DMS 273 treated with DMSO at 0.1 percent for 48 hours (cell line): ENCODE measurements around the gene CACNA1D.

ENCODE experiments used
- DNase-seq: peaks from one replicate; lab custom pipeline; 2025; lab: John Stamatoyannopoulos, UW

The CACNA1D gene

GRCh38 chr3:53845103-53845880 lies 350.9 kb downstream of the CACNA1D start:
- DNase-seq: no peak

- no peak for DNase-seq
Observed at GRCh38 chr3:53845881-53846133, 351.4 kb downstream of the CACNA1D start.

GRCh38 chr3:53846134-53846850 lies 351.9 kb downstream of the CACNA1D start, which contains the start of the genes CHDH and IL17RB:
CHDH (minus strand) TSS chr3:53846419; CDS start chr3:53824008, 22,411 bp downstream.
IL17RB (plus strand) TSS chr3:53846568; CDS start chr3:53846589, 21 bp downstream.
- no peak for DNase-seq

GRCh38 chr3:53846851-53847155 lies 352.4 kb downstream of the CACNA1D start:
- DNase-seq: no peak

GRCh38 chr3:53849916-53850315 lies 355.5 kb downstream of the CACNA1D start:
- no peak for DNase-seq

- DNase-seq: no peak
Observed at GRCh38 chr3:53850895-53851294, 356.5 kb downstream of the CACNA1D start.

- no peak for DNase-seq
Observed at GRCh38 chr3:53856964-53857363, 362.6 kb downstream of the CACNA1D start.

GRCh38 chr3:53858096-53858741 lies 363.8 kb downstream of the CACNA1D start:
- DNase-seq: no peak

- DNase-seq: no peak
Observed at GRCh38 chr3:53859178-53859577, 364.8 kb downstream of the CACNA1D start.

- DNase-seq: no peak
Observed at GRCh38 chr3:53860196-53860595, 365.8 kb downstream of the CACNA1D start.

- no peak for DNase-seq
Observed at GRCh38 chr3:53862241-53862640, 367.8 kb downstream of the CACNA1D start.

GRCh38 chr3:53863145-53863544 lies 368.7 kb downstream of the CACNA1D start:
- no peak for DNase-seq
